GM23338 (cell line): Measurements from ENCODE around the gene AVP.

Experiments used
- CREB1 ChIP-seq: fragments of 250-450 bp; sonication (Bioruptor Pico); IDR thresholded peaks from 2 replicates; pipeline ENCODE4 v1.5.0; 2020; ENCODE audit warnings: low read depth, mild to moderate bottlenecking, moderate library complexity
- ETS1 ChIP-seq: IDR thresholded peaks from 2 replicates; pipeline ENCODE4 v1.6.1; 2016; ENCODE audit warnings: antibody characterized with exemption
- EZH2 ChIP-seq: fragments of 200-600 bp; sonication (generic); IDR thresholded peaks from one replicate; pipeline ENCODE4 v1.8.0; 2017; ENCODE audit warnings: antibody characterized with exemption, mild to moderate bottlenecking, low read depth; ENCODE audit not compliant: unreplicated experiment
- EZH2phosphoT487 ChIP-seq: fragments of 200-600 bp; sonication (generic); IDR thresholded peaks from one replicate; pipeline ENCODE4 v1.8.1; 2018; ENCODE audit warnings: antibody characterized with exemption; ENCODE audit not compliant: unreplicated experiment
- JUNB ChIP-seq: IDR thresholded peaks from one replicate; pipeline ENCODE4 v1.6.1; 2016; ENCODE audit warnings: antibody characterized with exemption; ENCODE audit not compliant: unreplicated experiment
- POLR2AphosphoS5 ChIP-seq: IDR thresholded peaks from 2 replicates; pipeline ENCODE4 v1.6.1; 2016; ENCODE audit warnings: antibody characterized with exemption, low read depth
- REST ChIP-seq: IDR thresholded peaks from one replicate; pipeline ENCODE4 v1.6.1; 2018; ENCODE audit warnings: antibody characterized with exemption; ENCODE audit not compliant: unreplicated experiment
- STAT1 ChIP-seq: IDR thresholded peaks from one replicate; pipeline ENCODE4 v1.6.1; 2016; ENCODE audit warnings: antibody characterized with exemption; ENCODE audit not compliant: unreplicated experiment
- ZNF114 ChIP-seq: fragments of 250-450 bp; sonication (Bioruptor Pico); IDR thresholded peaks from 2 replicates; pipeline ENCODE4 v1.5.0; 2020; ENCODE audit warnings: mild to moderate bottlenecking, moderate library complexity
- ZNF331 ChIP-seq: fragments of 250-450 bp; sonication (Bioruptor Pico); IDR thresholded peaks from 2 replicates; pipeline ENCODE4 v1.5.0; 2020; ENCODE audit warnings: low read depth, mild to moderate bottlenecking, moderate library complexity
- TF ChIP-seq, protein P1 (sequence below), 2 experiments: fragments of 200-600 bp in 1 of 2; sonication (generic) in 1 of 2; conservative IDR thresholded peaks; 2 replicates each; pipeline versions ENCODE4 v1.5.1 to v1.6.1; 2016 to 2017; ENCODE audit warnings: antibody characterized with exemption in 2 of 2, low read depth in 2 of 2, mild to moderate bottlenecking in 2 of 2, moderate library complexity in 1 of 2
- TF ChIP-seq, protein P2 (sequence below): fragments of 250-450 bp; sonication (Bioruptor Pico); IDR thresholded peaks from 2 replicates; pipeline ENCODE4 v1.5.0; 2020; ENCODE audit warnings: mild to moderate bottlenecking, moderate library complexity

DNA sequence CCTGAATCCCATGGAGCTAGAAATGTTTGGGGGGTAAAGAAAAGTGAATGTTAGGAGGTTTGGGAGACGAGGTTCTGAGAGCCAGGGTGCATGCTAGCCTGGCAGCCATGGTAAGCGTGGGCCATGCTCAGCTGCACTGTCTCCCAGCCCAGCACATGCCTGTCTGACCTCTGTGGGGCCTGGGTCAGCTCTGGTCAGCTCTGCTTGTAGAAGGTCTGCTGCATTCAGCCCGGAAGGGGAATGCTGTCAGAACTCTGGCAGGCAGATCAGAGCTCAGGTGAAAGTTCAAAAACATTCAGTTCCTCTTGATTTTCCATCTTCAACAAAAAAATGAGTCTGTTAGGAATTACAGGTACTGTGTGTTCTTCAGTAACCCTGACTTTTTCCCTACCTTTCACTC lies 46.9 kb downstream of the AVP start:
- TF ChIP-seq, protein P1, sequence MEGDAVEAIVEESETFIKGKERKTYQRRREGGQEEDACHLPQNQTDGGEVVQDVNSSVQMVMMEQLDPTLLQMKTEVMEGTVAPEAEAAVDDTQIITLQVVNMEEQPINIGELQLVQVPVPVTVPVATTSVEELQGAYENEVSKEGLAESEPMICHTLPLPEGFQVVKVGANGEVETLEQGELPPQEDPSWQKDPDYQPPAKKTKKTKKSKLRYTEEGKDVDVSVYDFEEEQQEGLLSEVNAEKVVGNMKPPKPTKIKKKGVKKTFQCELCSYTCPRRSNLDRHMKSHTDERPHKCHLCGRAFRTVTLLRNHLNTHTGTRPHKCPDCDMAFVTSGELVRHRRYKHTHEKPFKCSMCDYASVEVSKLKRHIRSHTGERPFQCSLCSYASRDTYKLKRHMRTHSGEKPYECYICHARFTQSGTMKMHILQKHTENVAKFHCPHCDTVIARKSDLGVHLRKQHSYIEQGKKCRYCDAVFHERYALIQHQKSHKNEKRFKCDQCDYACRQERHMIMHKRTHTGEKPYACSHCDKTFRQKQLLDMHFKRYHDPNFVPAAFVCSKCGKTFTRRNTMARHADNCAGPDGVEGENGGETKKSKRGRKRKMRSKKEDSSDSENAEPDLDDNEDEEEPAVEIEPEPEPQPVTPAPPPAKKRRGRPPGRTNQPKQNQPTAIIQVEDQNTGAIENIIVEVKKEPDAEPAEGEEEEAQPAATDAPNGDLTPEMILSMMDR (conservative IDR thresholded peaks at IDR 0.05; ENCODE audit: low read depth in 2 of 2): no peak
- TF ChIP-seq ETS1 (no peak), POLR2AphosphoS5 (no peak), REST (no peak), EZH2phosphoT487 (no peak), JUNB (no peak), EZH2 (no peak), ZNF331 (CRISPR knock-in tag) (no peak), CREB1 (no peak), ZNF114 (no peak), STAT1 (no peak)
- TF ChIP-seq, protein P2, sequence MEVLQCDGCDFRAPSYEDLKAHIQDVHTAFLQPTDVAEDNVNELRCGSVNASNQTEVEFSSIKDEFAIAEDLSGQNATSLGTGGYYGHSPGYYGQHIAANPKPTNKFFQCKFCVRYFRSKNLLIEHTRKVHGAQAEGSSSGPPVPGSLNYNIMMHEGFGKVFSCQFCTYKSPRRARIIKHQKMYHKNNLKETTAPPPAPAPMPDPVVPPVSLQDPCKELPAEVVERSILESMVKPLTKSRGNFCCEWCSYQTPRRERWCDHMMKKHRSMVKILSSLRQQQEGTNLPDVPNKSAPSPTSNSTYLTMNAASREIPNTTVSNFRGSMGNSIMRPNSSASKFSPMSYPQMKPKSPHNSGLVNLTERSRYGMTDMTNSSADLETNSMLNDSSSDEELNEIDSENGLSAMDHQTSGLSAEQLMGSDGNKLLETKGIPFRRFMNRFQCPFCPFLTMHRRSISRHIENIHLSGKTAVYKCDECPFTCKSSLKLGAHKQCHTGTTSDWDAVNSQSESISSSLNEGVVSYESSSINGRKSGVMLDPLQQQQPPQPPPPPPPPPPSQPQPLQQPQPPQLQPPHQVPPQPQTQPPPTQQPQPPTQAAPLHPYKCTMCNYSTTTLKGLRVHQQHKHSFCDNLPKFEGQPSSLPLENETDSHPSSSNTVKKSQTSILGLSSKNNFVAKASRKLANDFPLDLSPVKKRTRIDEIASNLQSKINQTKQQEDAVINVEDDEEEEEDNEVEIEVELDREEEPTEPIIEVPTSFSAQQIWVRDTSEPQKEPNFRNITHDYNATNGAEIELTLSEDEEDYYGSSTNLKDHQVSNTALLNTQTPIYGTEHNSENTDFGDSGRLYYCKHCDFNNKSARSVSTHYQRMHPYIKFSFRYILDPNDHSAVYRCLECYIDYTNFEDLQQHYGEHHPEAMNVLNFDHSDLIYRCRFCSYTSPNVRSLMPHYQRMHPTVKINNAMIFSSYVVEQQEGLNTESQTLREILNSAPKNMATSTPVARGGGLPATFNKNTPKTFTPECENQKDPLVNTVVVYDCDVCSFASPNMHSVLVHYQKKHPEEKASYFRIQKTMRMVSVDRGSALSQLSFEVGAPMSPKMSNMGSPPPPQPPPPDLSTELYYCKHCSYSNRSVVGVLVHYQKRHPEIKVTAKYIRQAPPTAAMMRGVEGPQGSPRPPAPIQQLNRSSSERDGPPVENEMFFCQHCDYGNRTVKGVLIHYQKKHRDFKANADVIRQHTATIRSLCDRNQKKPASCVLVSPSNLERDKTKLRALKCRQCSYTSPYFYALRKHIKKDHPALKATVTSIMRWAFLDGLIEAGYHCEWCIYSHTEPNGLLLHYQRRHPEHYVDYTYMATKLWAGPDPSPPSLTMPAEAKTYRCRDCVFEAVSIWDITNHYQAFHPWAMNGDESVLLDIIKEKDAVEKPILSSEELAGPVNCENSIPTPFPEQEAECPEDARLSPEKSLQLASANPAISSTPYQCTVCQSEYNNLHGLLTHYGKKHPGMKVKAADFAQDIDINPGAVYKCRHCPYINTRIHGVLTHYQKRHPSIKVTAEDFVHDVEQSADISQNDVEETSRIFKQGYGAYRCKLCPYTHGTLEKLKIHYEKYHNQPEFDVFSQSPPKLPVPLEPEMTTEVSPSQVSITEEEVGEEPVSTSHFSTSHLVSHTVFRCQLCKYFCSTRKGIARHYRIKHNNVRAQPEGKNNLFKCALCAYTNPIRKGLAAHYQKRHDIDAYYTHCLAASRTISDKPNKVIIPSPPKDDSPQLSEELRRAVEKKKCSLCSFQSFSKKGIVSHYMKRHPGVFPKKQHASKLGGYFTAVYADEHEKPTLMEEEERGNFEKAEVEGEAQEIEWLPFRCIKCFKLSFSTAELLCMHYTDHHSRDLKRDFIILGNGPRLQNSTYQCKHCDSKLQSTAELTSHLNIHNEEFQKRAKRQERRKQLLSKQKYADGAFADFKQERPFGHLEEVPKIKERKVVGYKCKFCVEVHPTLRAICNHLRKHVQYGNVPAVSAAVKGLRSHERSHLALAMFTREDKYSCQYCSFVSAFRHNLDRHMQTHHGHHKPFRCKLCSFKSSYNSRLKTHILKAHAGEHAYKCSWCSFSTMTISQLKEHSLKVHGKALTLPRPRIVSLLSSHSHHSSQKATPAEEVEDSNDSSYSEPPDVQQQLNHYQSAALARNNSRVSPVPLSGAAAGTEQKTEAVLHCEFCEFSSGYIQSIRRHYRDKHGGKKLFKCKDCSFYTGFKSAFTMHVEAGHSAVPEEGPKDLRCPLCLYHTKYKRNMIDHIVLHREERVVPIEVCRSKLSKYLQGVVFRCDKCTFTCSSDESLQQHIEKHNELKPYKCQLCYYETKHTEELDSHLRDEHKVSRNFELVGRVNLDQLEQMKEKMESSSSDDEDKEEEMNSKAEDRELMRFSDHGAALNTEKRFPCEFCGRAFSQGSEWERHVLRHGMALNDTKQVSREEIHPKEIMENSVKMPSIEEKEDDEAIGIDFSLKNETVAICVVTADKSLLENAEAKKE (CRISPR knock-in tag): no peak
